ENCODE measurements around the gene GUCD1.
"Not testable (repeated sequence)": the region's sequence is repeated elsewhere in the genome, so short reads cannot be mapped to it uniquely, and the experiment has no call there.

The GUCD1 gene

GRCh38 chr22:24554313-24555164 is at the start of gene GUCD1:
TSS of gene GUCD1 (minus strand) at chr22:24555138. CDS start at chr22:24554991, 147 bp downstream.
- no peak for DNase-seq

- not testable (repeated sequence) for DNase-seq
Observed at GRCh38 chr22:24603770-24604629, 49.1 kb upstream of the GUCD1 start.

DNA sequence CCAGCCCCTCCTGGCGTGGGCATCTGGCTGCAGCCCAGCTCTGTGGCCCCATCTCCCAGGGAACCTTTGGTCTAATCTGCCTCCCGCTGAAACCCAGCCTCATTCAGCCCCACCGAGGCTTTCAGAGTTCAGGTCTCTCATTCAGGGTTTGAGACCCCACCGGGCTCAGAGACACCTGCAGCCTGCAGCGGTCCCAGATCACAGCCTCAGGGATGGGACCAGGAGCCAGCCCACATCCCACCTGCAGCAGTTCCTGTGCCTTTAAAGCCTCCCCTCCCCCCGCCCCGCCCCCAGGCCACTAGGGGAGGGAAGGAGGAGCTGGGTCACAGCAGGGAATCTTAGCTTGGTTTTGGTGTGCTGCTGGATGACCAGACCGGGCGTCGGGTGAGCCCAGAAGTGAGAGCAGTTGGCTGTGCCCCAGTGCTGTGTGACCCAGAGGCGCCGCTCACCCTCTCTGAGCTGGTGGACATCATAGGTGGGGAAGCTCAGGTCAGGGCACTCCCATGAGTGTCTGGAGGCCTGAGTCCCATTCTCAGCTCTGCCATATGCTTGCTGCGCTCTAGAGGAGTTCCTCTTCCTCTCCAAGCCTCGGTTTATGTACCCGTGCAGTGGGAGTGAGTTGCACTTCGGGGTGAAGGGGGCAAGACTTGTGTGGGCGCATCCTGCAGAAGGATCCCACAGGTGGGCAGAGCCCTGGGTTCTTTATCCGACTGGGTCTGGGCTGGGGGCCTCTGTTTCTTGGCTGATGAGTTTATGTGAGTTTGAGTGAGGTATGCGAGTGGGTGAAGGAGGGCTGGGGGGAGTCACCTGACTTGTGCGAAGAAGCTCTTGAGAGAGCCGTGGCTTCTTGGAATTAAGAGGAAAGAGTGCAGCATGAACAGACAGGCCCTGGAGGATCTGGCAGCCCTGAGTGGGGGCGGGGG is 48.2 kb upstream of the GUCD1 start, which contains the start of gene GGT1:
TSS of gene GGT1 (plus strand) at position 347 of the 923 bp plus-strand sequence. CDS start 7,889 bp downstream, outside the sequence.
- DNase-seq = not testable (repeated sequence)

- not testable (repeated sequence) for DNase-seq
Observed at GRCh38 chr22:24602105-24602749, 47.3 kb upstream of the GUCD1 start.

GRCh38 chr22:24601217-24602104 is 46.5 kb upstream of the GUCD1 start:
- DNase-seq = no peak

DNA sequence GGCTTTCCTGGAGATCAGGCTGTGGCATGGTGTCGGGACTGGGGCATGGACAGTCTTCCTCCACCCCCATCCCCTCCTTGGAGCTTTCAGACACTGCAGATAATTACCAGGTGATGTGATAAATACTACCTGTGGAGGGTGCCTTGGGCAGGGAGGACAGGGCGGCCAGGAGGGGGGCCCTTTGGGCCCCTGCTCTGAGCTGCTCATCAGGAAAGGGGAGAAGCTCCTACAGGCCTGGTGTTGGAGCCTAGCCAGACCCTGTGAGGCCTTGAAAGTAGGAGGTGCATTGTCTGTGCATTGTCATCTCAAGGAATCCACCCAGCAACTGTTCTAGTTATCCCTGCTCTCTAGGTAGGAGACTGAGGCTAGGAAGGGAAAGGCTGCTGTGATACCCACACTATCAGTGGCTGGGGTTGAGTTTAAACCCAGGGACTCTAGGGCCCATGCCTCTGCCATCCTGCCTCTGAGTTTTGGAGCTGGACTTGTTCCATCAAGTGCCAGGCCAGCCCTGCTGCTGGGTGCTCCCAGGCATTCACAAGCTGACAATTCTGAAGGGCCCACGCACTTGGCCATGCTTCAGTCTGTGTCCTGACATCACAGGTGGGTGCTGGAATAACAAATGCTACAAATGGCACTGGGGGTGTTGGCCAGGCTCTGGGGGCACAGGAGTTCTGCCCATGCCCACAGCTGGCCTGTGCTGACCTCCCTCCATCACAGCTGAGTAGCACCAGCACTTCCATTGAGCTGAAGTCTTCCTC is 45.2 kb upstream of the GUCD1 start:
- DNase-seq = not testable (repeated sequence)

DNA sequence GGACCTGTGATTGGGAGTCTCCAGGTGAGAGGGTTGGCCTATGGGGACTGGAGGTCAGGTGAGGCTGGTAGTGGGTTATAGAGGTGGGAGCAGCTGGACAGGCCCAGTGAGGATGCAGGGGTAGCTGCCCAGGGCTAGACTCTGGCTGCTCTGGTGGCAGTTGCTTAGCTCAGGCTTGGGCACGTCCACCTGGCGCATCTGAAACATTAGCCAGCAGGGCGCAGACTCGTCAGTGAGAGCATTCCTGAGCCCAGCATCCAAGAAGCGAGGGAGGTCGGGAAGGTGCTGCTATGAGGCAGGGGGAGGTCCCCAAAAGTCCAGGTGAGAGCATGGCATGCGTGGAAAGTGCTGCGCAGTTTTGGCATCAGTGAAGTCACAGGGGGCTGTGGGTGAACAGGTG is 44.6 kb upstream of the GUCD1 start:
- DNase-seq = no peak

GRCh38 chr22:24597076-24597475 is 42.1 kb upstream of the GUCD1 start:
- DNase-seq = not testable (repeated sequence)

DNA sequence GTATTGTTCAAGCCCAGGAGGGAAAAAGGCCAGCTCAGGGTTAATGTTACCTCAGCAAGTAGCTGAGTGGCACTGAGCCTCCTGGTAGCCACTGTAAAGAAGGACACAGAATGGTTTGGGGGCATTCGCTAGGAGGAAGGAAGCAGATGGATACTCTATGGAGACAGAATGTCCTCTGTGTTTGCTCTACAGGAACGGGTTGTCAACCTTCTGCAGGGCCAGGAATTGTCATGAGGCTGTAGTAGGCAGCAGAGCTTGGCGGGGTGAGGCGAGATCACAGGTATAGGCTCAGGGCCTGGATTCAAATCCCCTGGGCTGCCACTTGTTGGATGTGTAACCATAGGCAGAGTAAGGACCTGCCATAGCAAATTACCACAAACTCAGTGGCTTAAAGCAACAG is 40.9 kb upstream of the GUCD1 start:
- no peak for DNase-seq

- DNase-seq = no peak
Observed at GRCh38 chr22:24595228-24595627, 40.3 kb upstream of the GUCD1 start.

GRCh38 chr22:24594569-24595120 is 39.7 kb upstream of the GUCD1 start:
- no peak for DNase-seq

DNA sequence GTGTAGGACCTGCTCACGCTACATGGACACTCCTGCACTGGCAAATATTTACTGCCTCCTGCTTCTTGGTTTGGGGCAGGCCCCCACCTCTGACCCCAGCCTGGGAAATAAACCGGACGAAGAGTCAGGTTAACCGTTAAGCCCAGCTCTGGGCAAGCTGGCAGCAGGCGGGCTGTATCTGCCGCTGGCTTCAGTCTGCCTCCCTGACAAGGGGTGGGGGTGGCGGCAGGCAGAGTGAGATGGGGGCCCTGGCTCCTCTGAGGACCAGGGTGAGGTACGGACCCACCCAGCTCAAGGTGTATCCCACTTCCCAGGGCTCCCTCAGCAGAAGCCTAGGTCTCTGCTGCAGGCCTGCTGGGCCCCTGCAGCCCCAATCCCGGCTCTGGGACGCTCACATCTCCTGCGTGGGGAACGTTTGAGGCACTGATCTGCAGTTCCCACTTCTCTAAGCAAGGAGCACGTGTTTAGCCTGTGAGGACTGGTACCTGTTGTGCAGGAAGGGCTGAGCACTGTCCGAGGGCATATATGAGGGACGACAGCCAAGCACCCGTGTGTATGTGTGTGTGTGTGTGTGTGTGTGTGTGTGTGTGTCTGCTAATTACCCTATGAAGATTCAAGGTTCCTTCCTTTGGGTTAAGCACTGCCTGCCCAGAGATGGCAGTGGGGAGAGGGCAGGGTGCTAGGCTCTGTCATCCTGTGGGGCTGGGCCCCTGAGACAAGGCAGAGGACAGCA is 39.1 kb upstream of the GUCD1 start:
- no peak for DNase-seq

DNA sequence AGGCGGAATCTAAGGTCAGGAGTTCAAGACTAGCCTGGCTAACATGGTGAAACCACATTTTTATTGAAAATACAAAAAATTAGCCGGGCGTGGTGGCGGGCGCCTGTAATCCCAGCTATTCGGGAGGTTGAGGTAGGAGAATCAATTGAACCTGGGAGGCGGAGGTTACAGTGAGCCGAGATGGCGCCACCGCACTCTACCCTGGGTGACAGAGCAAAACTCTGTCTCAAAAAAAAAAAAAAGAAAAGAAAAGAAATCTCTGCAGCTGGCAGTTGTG is 38.6 kb upstream of the GUCD1 start:
- DNase-seq = not testable (repeated sequence)

- peak; percentile 59 for DNase-seq
Observed at GRCh38 chr22:24592851-24593558, 38.1 kb upstream of the GUCD1 start, which contains the start of gene LRRC75B. TSS of gene LRRC75B (minus strand) at chr22:24593073. CDS start at chr22:24593039, 34 bp downstream.

GRCh38 chr22:24592058-24592850 is 37.3 kb upstream of the GUCD1 start:
- DNase-seq = no peak

DNA sequence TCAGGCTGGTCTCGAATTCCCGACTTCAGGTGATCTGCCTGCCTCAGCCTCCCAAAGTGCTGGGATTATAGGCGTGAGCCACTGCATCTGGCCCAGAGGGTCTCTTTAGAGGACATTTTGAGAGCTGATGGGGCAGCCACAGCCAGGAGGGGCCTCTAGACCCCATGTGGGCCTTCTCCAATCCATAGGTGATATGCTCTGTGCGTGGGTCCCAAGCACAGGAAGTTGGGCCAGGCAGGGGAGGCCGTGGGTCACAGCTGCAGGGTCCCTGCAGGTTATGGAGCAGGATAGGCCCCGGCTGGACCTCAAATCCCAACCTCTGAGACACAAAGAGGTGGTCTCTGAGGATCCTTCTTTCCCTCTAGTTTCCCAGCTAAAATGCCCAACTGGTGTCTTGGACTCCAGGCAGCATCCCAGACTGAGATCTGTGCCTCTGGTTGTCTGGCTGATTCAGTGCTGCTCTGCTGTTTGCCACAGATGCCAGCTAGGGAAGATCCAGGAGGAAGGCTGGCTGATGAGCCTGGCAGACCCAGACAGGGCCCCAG is 36.4 kb upstream of the GUCD1 start:
- DNase-seq = no peak

DNA sequence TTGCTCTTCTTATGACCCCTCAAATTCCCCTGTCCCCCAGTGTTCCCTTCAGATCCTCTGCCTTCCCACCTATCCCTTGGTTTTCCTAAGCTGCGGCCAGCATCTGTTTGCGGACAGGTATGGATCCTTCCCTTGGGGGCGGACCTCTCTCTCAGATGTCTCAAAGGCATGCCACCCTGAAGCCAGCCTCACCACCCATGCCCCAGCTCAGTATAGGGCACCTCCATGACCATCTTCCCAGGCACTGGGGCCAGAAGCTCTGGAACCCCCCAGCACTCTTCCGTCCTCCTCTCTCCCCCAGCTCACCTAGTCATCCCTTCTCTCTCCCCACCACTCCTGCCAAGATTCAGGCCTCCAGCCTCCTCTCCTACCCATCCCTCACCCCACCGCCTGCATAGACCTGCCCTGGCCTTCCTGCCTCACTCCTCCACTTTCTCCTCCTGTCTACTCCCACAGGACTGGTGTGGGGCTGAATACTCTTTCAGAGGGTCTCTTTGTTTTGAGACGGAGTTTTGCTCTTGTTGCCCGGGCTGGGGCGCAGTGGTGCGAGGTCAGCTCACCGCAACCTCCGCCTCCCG is 35.7 kb upstream of the GUCD1 start:
- no peak for DNase-seq

All from NCI-H2171 treated with DMSO at 0.1 percent for 48 hours (cell line).